DMS 273 treated with DMSO at 0.1 percent for 48 hours (cell line): ENCODE results near the gene BCAR3.

Experiments
- DNase-seq: peaks from one replicate; lab custom pipeline; 2025; lab: John Stamatoyannopoulos, UW

Gene BCAR3

DNA sequence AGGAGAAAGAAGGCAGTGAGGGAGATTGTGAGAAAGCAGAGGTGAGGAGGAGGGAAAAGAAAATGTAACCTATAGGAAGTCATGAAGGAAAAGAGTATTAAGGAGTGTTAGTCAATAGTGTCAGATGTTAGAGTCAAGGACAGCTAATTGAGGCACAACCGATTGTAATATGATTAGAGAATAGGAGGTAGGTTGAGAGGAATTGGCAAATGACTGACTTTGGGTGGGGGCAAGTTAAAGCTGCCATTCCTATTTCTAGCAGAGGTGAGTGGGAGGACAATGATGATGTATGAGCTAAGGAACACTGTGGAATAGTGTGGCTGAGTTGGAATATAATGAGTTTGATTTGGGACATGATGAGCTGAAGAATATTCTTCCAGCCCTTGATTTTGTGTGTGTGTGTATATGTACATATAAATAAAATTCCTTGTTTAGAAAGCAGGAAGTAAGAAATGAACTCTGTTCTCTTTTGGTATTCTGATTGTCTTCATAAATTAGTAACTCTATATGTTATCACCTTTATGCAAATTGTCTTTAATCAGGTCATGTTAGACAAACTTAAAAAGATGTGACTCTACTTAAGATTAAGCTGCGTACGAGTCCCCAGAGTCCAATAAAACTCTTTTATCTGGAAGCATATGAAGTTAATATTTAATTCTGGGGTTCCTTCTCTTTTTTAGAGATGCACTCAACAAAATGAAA, 135.3 kb downstream of the BCAR3 start:
- DNase-seq, result no peak

DNA sequence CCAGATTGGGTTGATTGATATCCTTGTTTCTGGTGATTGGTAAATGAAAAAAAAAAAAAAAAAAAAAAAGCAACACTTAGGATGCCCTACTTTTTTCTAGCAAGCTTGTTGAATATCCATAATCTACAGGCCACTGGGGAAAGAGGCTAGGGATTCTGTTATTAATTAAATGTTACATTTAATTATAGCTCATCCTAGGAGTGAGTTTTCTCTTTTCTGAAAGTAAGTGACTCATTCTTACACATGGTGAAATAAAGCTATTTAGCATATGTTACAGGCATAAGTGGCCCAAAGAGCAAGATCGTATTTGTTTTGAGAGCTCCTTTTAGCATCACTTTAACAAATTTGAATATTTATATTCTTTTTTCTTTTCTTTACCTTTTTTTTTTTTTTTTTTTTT, 139.2 kb downstream of the BCAR3 start:
- no peak for DNase-seq

DNA sequence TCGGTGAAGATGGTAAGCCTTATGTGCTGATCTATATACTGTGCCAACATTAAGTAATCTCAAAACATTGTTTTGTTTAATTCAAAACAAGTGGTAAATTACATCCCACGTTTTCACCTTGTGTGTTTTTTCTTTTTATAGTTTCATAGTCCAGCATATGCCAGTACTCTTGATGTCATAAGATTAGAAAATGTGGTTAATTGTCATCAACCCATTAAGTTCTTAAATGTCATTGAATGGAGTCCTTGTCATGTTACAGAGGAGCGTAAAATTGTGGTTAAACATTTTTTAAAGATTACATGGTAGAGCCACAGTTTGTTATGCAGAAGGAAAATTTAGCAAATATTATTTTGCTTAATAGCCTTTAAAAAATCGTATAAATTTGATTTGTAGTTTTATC, 140.6 kb downstream of the BCAR3 start:
- no peak for DNase-seq

DNA sequence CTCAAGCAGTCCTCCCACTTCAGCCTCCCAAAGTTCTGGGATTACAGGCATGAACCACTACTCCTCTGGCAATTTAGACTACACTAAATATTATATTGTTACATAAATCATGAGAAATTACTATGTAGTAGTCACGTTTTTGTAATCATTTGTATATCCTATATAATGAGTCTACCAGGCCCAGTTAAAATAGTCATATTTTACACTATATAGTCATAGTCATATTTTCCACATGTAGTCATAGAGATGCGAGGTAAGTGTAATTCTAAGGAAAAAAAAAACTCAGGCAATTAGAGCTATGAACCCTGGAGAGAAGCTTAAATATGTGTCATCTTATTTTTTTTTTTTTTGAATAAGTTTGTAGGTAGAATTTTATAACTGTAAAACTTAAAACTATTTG, 143.7 kb downstream of the BCAR3 start:
- DNase-seq, result no peak

DNA sequence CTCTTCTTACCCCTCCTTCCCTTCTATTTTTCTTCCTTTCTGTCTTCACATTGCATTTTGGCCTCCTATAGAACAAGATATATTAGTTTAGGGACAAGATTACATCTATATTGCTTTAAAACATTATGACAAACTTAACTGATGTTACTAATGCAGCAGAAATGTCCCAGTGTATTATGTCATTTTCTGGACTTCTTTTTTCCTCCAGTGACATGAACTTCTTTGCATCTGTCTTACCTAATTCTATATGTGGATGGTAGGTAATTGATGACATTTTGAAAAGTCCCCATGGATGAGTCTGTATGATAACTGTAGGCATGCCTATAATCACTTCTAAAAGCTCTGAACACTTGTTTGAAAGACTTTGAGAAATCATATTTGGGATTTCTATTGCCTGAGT, 144.2 kb downstream of the BCAR3 start:
- DNase-seq, result no peak

DNA sequence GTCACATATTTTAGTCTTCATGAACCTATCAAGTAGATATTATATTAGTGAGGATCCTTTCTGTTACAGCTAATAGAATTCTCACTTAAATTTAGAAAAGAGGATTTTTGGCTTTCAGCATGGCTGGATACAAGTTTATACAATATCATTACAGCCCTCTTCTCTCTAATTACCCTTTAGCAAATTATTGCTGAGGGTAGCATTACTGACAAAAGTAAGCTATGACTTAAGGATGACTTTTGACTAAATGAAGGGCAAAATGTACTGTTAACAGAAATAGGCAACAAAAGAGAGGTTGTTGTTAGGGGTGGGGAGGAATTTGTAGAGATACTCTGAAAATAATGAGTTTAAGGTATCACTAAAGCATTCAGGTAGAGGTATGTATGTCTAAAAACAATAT, 148.0 kb downstream of the BCAR3 start:
- DNase-seq, result no peak

DNA sequence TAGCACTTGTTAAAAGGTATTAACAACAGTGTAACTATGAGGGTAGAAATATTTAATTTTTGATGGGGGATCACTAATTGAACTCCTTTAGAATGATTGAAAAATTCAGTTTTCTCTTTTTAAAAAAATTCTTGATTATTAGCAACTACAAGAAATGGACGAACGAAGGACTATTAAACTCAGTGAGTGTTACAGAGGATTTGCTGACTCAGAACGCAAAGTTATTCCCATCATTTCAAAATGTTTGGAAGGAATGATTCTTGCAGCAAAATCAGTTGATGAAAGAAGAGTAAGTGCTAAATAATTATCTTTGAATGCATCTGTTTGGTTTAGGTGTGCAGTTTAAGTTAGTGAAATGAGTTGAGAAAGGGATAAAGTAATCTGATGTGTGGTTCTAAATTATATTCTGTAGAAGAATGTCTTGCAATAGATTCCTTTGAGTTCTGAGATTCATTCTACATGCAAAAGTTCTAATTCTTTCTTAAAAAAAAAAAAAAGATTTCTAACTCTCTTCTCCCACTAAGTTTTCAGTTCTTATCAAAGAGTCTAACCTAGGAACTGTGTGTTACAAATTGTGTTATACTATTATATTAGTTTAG, 148.8 kb downstream of the BCAR3 start:
- no peak for DNase-seq

DNA sequence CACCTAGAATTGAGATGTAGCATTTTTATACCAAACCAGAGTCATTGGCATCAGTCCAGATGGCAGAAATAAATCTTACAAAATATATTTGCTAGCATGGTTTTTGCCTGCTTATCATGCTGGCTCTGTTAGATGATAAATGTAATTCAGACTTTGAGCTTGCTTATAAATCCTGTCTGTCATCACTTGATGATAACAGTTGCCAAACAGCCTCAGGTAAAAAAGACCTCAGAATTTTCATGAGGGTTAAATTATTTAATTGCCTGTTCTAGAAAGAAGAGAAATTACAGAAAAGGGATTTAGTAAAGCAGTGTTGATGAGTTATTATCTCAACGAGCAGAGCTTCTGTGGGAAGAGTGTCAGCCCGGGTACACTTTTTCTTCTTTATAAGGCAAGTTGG, 150.4 kb downstream of the BCAR3 start:
- no peak for DNase-seq

DNA sequence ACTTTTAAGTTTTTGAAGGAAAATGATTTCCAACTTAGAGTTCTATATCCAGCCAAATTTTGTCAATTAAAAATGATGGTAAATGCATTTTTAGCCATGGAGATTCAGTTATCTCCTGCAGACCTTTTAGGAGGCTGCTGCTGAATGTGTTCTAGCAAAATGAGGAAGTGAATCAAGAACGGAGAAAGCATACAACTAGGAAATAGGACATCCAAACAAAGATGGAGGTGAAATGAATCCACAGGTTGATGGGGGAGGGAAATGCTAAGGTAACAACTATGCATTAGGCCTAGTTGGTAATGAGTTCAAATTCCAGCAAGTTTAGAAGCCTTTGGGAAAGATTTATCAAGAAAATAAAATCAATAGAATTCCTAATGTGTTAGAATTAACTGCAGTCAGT, 153.2 kb downstream of the BCAR3 start:
- no peak for DNase-seq

DNA sequence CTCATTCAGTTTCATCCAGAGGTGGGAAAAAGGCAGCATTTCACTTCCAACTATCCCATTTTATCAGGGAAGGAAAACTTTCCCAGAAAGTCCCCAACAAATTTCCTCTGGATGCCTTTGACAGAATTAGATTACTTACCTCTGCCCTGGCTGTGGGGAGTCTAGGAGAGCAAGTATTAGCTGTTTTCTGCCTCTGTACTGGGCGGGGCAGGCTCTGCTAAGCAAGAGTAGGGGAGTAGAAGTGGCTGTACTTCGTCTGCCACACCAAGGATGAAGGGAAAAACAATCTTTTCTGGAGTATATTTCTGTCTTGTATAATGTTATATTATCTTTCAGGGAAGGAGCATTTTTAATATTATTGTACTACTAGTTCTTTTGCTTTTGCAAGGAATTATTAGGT, 155.2 kb downstream of the BCAR3 start:
- no peak for DNase-seq

DNA sequence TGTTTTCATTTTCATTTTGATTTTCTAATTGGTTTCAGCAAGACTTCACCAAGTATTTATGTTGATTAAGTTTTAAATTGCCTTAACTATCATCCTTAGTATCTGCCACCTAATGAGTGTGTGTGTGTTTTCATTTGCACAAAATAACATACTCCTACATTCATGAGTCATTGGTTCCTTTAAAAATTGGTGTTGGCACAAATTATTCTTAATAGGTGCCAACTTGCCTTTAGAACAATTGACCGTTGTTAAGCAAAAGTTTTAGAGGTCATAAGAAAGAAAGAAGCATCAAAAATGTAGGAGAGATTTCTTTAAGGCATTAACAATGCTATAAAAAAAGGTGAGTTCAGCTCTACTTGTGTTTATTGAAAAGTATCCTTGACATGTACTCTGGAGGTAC, 156.2 kb downstream of the BCAR3 start:
- no peak for DNase-seq

DNA sequence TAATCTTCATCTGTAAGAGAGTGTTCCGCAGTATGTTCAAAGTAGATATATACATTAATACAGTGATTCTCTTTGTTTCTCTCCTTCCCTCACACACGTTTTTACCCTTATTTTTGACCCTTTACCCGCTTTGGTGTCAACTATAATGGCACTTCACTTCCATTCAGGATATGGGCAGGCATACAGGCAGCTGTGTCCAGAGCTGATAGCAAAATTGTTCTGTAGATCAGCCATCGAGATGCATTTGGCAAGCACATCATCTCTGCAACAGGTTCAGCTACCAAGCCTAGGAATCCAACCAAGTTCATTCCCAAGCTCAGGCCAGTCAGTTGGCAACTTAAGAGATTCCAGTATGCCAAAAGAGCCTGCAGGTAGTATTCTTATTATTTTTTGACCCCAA, 158.9 kb downstream of the BCAR3 start:
- DNase-seq, result no peak

DNA sequence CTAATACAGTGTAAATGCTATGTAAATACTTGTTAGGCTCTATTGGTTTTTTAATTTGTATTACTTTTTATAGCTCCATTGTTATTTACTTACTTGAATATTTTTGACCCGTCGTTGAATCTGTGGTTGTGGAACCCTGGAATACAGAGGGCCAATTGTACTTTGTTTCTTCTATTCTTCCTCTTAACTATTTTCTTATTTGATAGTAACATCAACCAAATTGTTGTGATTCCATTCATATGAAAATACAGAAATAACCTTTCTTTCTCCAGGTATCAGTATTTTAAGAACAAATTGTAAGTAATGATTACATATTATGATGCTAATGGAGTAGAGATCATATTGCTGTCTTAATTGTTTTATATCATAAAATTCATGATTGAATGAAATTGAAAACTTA, 160.0 kb downstream of the BCAR3 start:
- no peak for DNase-seq

DNA sequence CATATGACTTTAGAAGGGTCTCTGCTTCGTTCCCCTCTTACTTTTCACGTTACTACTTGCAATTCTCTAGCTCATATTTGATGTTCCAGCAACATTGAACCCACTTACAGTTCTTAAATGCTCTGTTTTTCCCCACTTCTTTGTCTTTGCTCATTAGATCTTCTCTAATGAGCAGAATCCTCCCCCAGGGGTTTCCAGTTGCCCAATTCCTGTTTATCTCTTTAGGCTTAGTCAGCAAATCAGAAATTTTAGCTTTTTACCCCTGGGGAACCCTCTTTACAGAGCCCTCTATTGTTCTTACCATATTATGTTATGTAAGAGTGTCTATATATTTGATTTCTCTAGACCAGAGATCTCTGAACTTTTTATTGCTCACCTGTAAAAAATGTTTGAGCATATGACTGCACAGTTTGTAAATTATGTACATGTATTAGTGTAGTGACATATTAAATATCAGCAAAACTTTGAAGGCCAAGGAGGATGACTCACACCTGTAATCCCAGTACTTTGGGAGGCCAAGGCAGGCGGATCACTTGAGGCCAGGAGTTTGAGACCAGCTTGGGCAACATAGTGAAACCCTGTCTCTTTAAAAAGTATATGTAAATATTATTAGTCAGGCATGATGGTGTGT, 162.3 kb downstream of the BCAR3 start:
- no peak for DNase-seq

DNA sequence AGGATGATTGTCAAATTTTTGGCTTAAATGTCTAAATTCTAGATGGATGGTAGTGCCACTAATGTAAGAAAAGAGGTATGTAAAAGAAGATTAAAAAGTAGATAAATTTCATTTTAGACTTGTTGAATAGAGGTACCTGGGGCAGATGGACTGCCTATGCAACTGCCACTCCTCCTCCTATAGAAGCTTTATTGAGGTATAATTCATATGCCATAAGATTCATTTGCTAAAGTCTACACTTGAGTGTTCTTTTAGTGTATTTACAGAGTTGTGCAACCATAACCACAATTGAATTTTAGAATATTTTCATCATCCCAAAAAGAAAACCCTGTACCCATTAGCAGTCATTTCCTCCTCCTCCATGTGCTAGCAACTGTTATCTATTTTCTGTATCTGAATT, 163.1 kb downstream of the BCAR3 start:
- DNase-seq, result no peak

DNA sequence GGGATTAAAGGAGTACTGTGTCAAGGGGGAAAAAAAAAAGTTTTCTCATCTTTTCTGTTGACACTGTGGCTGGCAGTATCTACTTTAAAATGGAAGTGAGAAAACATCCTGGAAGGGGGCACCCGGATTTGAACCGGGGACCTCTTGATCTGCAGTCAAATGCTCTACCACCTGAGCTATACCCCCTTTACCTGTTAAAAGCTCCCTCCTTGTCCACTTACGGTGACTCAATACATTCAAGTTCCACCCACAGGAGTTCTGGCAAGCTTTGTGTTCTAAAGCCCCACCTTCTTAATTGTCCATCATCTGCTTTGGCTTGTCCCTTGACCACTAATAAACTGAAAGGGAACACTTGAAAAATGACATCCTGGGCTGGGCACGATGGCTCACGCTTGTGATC, 165.5 kb downstream of the BCAR3 start:
- DNase-seq, result no peak
